Measurements from ENCODE around the gene SURF4.

DNA sequence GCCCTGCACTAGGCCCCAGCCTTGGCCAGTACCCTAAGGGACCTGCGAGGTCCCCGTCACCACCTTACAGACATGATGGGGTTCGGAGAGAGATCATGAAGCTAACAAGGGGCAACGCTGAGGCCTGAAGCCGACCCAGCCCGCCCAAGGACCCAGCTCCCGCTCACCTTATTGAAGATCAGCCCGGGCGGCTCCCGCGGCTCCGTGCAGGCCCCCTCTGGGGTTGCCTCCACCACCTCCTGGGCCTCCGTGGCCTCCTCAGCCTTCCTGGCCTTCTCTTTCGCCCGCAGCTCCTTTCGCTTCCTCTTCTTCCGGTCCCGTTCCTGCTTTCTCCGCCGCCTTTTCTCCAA, 43.5 kb downstream of the SURF4 start:
- TF ChIP-seq POLR2AphosphoS5 (IDR thresholded peaks at IDR 0.05; ENCODE audit: low read depth, low read length) (no peak), TAF1 (IDR thresholded peaks at IDR 0.05; ENCODE audit: borderline replicate concordance, insufficient read depth, low read length) (no peak)

All from PFSK-1 (cell line).